GM19468 (cell line): ENCODE results near the gene VAC14.

Experiments used
- ATAC-seq: cut with Tn5 transposase; IDR thresholded peaks from one replicate; pipeline ENCODE4 v1.9.1; 2021; ENCODE audit warnings: mild to moderate bottlenecking, moderate library complexity, moderate number of reproducible peaks; ENCODE audit not compliant: unreplicated experiment; ENCODE audit errors: extremely low read depth

Gene VAC14

GRCh38 chr16:70696952-70697593 is 103.9 kb downstream of the VAC14 start:
- ATAC-seq: no peak

GRCh38 chr16:70696355-70696754 is 104.6 kb downstream of the VAC14 start:
- ATAC-seq: no peak

- ATAC-seq: no peak
Measured at GRCh38 chr16:70695331-70696070, 105.5 kb downstream of the VAC14 start.

GRCh38 chr16:70694868-70695218 is 106.1 kb downstream of the VAC14 start:
- no peak for ATAC-seq

GRCh38 chr16:70694088-70694867 is 106.7 kb downstream of the VAC14 start:
- no peak for ATAC-seq

- no peak for ATAC-seq
Measured at GRCh38 chr16:70692873-70693671, 107.9 kb downstream of the VAC14 start.

- ATAC-seq: no peak
Measured at GRCh38 chr16:70692130-70692872, 108.7 kb downstream of the VAC14 start.

- no peak for ATAC-seq
Measured at GRCh38 chr16:70691223-70692129, 109.5 kb downstream of the VAC14 start.

GRCh38 chr16:70689970-70690891 is 110.7 kb downstream of the VAC14 start:
- ATAC-seq: no peak

- no peak for ATAC-seq
Measured at GRCh38 chr16:70689035-70689969, 111.7 kb downstream of the VAC14 start.

- no peak for ATAC-seq
Measured at GRCh38 chr16:70688246-70688742, 112.7 kb downstream of the VAC14 start.

- ATAC-seq: no peak
Measured at GRCh38 chr16:70687671-70688245, 113.2 kb downstream of the VAC14 start.

GRCh38 chr16:70687102-70687511 is 113.9 kb downstream of the VAC14 start:
- no peak for ATAC-seq

- no peak for ATAC-seq
Measured at GRCh38 chr16:70686376-70687101, 114.4 kb downstream of the VAC14 start.

GRCh38 chr16:70685938-70686375 is 115.0 kb downstream of the VAC14 start, which contains the start of gene MTSS2:
TSS of gene MTSS2 (minus strand) at chr16:70686053. CDS start at chr16:70685791, 262 bp downstream.
- no peak for ATAC-seq
